B cell (primary cell): ENCODE data around the gene REEP6.

Source experiments
- EZH2 ChIP-seq: IDR thresholded peaks from 2 replicates; pipeline ENCODE4 v1.6.1; 2012; ENCODE audit warnings: borderline replicate concordance, low read depth, mild to moderate bottlenecking, moderate library complexity, low read length; ENCODE audit not compliant: insufficient read depth, poor library complexity, severe bottlenecking
- TF ChIP-seq, protein P1 (sequence below): fragments of 200-600 bp; IDR thresholded peaks from one replicate; pipeline ENCODE4 v1.8.0; 2022; ENCODE audit warnings: antibody characterized with exemption, mild to moderate bottlenecking

DNA sequence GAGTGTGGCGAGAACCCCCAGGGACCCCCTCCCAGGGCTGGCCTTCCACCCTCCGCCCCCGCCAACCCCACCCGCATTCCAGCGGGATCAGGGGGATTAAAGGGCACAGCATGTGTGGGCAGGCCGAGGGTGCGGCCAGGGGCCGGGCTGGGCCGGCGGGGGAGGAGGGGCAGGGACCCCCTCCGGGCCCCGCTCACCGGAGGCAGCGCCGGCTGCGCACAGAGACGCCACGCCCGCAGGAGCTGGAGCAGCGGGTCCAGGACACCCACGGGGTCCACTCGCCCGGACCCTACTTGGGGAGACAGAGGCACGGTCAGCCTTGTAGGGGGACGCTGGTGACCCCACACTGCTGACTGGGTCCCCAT lies 19.4 kb downstream of the REEP6 start:
- TF ChIP-seq, protein P1, sequence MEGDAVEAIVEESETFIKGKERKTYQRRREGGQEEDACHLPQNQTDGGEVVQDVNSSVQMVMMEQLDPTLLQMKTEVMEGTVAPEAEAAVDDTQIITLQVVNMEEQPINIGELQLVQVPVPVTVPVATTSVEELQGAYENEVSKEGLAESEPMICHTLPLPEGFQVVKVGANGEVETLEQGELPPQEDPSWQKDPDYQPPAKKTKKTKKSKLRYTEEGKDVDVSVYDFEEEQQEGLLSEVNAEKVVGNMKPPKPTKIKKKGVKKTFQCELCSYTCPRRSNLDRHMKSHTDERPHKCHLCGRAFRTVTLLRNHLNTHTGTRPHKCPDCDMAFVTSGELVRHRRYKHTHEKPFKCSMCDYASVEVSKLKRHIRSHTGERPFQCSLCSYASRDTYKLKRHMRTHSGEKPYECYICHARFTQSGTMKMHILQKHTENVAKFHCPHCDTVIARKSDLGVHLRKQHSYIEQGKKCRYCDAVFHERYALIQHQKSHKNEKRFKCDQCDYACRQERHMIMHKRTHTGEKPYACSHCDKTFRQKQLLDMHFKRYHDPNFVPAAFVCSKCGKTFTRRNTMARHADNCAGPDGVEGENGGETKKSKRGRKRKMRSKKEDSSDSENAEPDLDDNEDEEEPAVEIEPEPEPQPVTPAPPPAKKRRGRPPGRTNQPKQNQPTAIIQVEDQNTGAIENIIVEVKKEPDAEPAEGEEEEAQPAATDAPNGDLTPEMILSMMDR = no peak
- TF ChIP-seq EZH2 = no peak
